NCI-H446 treated with DMSO at 0.1 percent for 48 hours (cell line): Measurements from ENCODE around the gene GLT8D1.
A peak's percentile ranks its signal among the peaks of the same experiment; 100 is the strongest.

Experiments used
- DNase-seq: peaks from one replicate; lab custom pipeline; 2025; lab: John Stamatoyannopoulos, UW

GLT8D1 gene

GRCh38 chr3:52712291-52713212, 7.0 kb upstream of the GLT8D1 start:
- no peak for DNase-seq

- DNase-seq: no peak
Observed at GRCh38 chr3:52710512-52710911, 4.9 kb upstream of the GLT8D1 start.

- no peak for DNase-seq
Observed at GRCh38 chr3:52707585-52707984, 2.0 kb upstream of the GLT8D1 start.

DNA sequence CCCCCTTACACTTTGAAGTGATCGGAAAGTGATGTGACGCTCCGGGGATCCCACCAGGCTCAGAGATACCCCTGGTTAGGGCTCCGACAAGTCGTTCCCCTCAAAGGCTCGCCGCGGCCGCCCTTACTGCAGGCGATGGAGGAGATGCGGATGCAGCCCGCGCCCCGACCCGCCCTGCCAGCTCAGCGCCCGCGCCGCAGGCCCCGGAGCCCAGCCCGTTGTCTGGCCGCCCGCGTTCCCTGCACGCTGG, 228 bp downstream of the GLT8D1 start:
- DNase-seq: no peak

DNA sequence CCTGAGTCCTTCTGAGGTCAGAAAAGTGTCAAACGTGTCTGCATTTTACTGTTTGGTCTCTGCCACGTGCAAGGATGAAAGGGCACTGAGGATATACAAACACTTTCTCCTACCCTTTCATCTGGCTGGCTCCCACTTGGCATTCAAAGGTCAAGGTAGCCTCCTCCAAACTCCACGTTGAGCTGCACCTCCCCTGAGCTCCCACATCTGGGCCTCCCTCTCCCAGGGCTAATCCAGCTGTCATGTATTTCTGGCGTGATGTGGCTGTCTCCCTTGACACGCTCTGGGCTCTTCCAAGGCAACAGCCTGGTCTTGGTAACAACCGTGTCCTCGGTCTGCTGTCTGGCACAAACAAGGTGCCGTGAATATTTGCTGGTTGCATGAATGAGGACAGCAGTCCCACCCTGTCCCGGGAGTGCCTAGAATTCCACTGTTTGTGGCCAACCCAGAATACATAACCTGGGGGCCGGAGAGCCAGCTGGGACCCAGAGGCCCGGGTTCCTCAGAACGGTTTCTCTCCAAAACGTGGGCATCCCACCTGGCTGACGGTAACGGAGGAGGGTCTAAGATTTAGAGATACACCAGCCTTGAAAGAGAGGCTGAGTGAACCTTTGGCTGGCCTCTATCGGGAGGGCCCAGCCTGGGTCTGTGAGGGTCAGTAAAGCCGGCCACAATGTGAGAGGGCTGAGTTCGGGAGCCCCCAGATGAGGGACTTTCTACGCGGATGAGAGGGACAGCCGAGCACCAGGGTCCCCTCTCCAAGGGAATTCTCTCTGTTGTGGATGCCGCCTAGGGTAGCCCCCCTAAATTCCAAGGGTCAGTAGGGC, 767 bp downstream of the GLT8D1 start:
- no peak for DNase-seq

DNA sequence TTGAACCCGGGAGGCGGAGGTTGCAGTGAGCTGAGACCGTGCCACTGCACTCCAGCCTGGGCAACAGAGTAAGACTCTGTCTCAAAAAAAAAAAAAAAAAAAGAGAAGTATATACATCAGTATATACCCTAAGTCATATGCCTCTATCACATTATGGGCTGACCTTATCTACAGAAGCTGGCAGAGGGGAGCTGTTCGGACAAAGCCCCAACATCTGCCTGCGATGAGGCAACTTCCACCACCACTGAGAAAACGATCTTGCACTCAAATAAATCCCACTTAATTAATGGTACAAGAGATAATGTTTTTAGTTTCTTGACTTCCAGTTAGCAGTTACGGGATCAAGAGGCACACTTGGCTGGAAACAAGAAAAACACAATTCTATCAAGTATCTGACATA, 2.2 kb downstream of the GLT8D1 start:
- no peak for DNase-seq

- DNase-seq: no peak
Observed at GRCh38 chr3:52697632-52697965, 8.0 kb downstream of the GLT8D1 start.

DNA sequence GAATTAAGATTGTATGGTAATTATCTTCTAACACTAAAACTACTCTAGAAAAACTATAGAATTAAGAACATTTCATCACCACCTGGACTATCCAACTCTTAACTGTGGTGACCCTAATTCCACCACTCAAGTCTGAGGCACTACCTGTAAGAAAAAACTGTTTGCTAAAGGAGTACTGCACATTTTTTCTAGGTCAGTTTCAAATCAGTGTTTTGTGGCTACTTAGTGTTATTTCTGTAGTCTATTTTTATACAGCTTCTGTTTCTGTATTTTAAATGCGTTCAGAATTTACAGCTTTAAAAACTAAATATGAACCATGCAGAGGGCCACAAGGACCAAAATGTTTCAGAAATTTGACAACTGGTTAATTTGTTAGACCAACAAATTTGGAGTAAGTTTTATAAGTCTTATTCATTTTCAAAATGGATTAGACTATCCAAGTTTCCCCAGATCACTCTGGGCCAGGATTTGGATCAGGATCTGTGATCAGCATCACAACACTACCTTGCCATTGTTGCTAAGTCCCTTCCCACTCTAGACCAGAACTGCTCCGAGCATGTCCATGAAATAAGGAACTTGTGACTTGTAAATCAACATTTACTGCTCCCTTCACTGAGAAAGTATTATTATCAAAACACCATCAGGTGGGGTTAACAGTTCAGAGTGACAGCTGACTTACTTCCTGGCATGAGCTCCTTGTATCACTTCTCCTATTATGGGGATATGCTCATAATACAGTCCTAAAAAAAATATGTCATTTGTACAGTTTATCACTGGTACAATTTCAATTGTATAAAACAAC, 8.6 kb downstream of the GLT8D1 start:
- DNase-seq: no peak

DNA sequence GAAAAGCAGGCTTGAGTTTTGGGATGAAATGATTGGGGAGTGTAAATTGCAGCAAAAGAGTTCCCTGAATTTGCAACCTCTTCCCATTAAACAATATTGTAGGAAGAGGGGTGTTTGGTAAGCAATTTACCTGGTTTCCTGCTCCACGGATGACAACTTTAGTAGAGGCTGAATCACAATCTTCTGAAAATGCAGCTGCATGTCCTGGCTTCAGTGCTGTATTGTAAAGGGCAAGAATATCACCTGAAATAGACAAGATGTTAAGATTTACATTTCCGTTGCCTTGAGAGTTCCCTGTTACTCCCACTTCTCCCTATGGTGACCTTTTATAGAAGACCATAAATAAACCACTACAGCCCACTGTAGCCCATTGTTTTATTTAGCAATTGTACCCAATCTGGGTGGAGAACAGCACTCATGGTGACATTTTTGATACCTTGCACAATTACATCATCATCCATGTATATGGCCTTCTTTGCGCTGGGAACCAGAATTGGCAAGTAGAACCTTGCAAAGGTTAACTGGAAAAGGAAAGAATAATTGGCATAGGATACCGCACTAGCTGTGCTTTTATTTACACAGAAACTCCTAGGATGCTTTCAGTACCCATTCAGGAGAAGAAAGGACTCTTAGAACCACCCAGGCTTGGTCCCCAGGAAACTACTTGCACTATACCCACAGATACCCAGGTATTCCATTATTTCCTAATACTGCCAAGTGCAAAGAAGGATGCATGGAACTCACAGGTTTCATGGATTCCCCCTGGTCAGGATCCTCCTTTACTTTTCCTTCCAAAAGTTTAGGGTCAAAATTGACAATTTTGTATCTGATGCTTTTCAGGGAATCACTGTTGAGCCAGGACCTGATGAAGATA, 9.6 kb downstream of the GLT8D1 start:
- DNase-seq: no peak

DNA sequence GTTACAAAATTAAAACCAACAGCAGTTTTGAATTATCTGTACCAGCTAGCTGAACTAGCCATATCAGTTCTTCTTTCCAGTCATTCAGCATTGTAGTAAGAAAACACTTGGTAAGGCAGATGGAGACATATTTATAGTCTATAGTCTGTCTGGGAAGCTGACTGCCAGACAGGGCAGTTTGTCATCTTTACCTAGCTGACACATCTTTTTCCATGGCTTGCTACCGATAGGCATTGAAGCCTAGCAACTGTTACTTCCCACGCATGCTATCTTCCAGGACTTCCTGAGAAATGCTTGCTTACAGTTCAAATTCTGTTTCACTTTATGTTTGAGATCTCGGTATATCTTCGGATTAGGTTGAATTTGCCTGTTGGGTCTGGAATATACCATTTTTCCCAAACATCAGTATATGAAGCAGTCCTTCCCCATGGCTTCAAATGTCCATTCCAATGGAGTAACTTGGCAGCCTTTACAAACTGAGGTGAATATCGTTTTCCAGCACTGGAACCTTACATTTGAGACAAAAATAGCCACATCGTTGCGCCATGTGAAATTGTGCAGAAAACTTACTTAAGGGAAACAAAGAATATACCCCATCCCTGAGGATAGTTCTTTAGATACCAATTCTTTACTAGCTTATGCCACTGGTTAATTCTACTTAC, 10.9 kb downstream of the GLT8D1 start:
- DNase-seq: no peak

- no peak for DNase-seq
Observed at GRCh38 chr3:52693071-52693470, 12.5 kb downstream of the GLT8D1 start.

DNA sequence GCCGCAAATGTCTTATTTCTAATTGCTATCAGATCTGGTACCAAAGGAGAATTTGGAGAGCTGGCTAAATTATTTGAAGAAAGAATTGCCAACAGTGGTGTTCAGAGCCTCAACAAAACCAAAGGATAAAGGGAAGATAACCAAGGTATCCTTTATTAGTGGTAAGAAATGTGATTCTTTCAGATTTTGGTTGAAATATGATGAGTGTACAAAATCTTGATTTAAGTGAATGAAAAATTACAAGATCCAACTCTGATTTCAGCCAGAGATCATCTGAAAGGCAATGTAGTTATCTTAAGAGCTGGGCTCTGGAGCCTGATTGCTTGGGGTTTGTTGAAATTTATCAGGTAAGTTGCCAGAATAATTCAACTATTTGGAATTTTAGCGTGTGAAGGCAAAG, 15.0 kb downstream of the GLT8D1 start:
- DNase-seq: no peak

- DNase-seq: no peak
Observed at GRCh38 chr3:52689151-52689550, 16.4 kb downstream of the GLT8D1 start.

DNA sequence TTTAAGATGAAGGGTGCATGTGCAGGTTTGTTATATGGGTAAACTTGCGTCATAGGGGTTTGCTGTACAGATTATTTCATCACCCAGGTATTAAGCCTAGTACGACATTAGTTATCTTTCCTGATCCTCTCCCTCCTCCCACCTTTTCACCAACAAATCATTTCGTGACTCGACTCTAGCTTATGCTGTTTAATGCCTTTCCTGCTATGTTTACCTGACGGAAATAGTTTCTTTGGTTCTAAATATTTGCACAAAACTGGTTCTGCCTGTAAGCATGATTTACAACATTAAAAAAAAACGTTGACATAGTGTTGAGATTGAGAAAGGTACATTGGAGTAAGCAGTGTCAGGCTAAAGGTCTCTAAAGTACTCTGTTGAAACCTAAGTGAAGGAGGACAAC, 17.3 kb downstream of the GLT8D1 start:
- DNase-seq: no peak

DNA sequence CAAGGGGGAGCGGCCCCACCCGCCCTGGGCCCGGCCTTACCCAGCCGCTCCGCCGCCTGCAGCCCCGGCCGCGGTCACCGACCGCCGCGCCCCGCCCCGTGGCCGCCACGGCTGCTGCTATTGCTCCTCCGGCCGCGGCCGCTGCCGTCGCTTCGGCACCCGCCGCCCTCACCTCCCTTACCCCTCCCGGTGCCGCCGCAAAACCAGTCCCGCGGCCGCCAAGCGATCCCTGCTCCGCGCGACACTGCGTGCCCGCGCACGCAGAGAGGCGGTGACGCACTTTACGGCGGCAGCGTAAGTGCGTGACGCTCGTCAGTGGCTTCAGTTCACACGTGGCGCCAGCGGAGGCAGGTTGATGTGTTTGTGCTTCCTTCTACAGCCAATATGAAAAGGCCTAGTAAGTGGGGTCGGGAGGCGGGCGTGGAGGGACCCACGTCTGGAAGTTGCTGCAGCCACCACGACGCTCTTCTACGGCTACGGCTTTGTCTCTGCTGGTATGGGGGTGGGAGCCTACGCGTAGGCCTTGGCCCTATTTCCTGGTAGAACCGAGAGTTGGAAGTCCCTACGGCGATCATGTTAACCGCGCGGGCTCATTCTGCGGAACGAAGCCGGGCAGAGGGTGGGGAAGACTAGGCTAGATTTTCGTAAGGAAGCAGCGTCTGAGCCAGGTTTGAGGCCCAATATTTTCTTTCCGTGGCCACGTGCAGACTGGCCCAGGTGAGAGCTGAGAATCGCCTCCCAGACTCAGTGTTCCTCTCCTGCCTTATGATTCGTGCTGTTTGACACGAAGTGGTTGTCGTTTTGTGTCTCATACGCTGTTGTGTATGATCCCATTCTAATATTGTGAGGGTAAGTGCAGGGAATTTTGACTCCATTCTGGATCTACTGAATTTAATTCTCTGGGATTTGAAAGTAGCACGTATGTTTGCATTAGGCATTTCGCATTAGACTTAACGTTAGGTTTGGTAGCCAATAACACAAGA, 19.6 kb downstream of the GLT8D1 start, which contains the start of the genes GNL3 and PBRM1:
TSS of gene GNL3 (plus strand) at position 324 of the 983 bp plus-strand sequence. CDS start at position 385, 61 bp downstream.
TSS of gene PBRM1 (minus strand) at position 205 of the 983 bp plus-strand sequence.
- DNase-seq: peak; percentile 81

GRCh38 chr3:52685285-52685708, 20.3 kb downstream of the GLT8D1 start:
- DNase-seq: peak; percentile 47

DNA sequence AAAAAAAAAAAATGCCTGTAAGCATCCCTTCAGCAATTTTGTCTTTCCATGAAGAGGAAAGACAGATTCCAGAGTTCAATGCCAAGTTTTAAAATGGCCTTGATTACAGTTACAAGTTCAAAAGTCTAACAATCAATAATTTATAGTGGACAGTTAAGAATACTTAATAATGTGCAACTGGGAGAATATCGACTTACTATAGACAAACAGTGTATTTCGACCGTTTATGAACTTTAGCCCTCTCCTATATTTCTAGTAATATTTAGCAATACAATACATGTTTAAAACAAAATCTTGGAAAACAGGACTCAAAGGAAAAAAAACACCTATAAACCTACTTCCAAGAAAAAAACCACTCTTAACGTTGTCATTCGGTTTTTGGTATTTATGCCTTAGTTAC, 21.4 kb downstream of the GLT8D1 start:
- no peak for DNase-seq

GRCh38 chr3:52683611-52684010, 22.0 kb downstream of the GLT8D1 start:
- DNase-seq: no peak

- no peak for DNase-seq
Observed at GRCh38 chr3:52682016-52682415, 23.6 kb downstream of the GLT8D1 start.

- DNase-seq: no peak
Observed at GRCh38 chr3:52681596-52681995, 24.0 kb downstream of the GLT8D1 start.
